ENCODE results near the gene CADPS.
"Not testable (repeated sequence)": the region's sequence is repeated elsewhere in the genome, so short reads cannot be mapped to it uniquely, and the experiment has no call there.

Gene CADPS

GRCh38 chr3:62584636-62585035 is 290.6 kb downstream of the CADPS start:
- H3K27me3 ChIP-seq (ENCODE audit: insufficient read depth, low read depth, severe bottlenecking): no peaks in the 10 kb centered on the region
- no peak overlapping the region for H3K4me3 ChIP-seq (ENCODE audit: low read depth, low read length)
- no peaks in the 10 kb centered on the region for H3K9me3 ChIP-seq (ENCODE audit: severe bottlenecking)
- no peak overlapping the region for H3K27ac ChIP-seq
- no peak for DNase-seq
- peaks cover 33% of the 10 kb centered on the region for H3K36me3 ChIP-seq
- no peak for TF ChIP-seq CTCF (IDR thresholded peaks at IDR 0.05; ENCODE audit: low read depth, low read length)

- Histone ChIP-seq H3K27ac (no peak overlapping the region), H3K27me3 (ENCODE audit: insufficient read depth, low read depth, severe bottlenecking) (no peaks in the 10 kb centered on the region), H3K4me3 (ENCODE audit: low read depth, low read length) (no peak overlapping the region), H3K36me3 (peaks cover 40% of the 10 kb centered on the region), H3K9me3 (ENCODE audit: severe bottlenecking) (peaks cover 2% of the 10 kb centered on the region)
- TF ChIP-seq CTCF (IDR thresholded peaks at IDR 0.05; ENCODE audit: low read depth, low read length): no peak
- no peak for DNase-seq
Observed at GRCh38 chr3:62582495-62583172, 292.6 kb downstream of the CADPS start.

GRCh38 chr3:62580485-62580884 is 294.7 kb downstream of the CADPS start:
- DNase-seq, H3K27ac ChIP-seq: not testable (repeated sequence)

GRCh38 chr3:62577153-62577552 is 298.1 kb downstream of the CADPS start:
- TF ChIP-seq CTCF (IDR thresholded peaks at IDR 0.05; ENCODE audit: low read depth, low read length): no peak
- peaks cover 2% of the 10 kb centered on the region for H3K9me3 ChIP-seq (ENCODE audit: severe bottlenecking)
- DNase-seq: no peak
- no peak overlapping the region for H3K4me3 ChIP-seq (ENCODE audit: low read depth, low read length)
- no peak overlapping the region for H3K27ac ChIP-seq
- H3K27me3 ChIP-seq (ENCODE audit: insufficient read depth, low read depth, severe bottlenecking): no peaks in the 10 kb centered on the region
- peaks cover 38% of the 10 kb centered on the region for H3K36me3 ChIP-seq

More at GRCh38 chr3:62580485-62580884, 294.7 kb downstream of the CADPS start:
- H3K36me3 ChIP-seq: peaks cover 52% of the 10 kb centered on the region
- not testable (repeated sequence) for H3K27me3 ChIP-seq (ENCODE audit: insufficient read depth, low read depth, severe bottlenecking); H3K9me3 ChIP-seq (ENCODE audit: severe bottlenecking); H3K4me3 ChIP-seq (ENCODE audit: low read depth, low read length)

- no peak overlapping the region for H3K27ac ChIP-seq
- TF ChIP-seq CTCF (IDR thresholded peaks at IDR 0.05; ENCODE audit: low read depth, low read length): no peak
- H3K9me3 ChIP-seq (ENCODE audit: severe bottlenecking): peaks cover 2% of the 10 kb centered on the region
- H3K36me3 ChIP-seq: peaks cover 32% of the 10 kb centered on the region
- no peak overlapping the region for H3K4me3 ChIP-seq (ENCODE audit: low read depth, low read length)
- peak; percentile 18 for DNase-seq
- no peaks in the 10 kb centered on the region for H3K27me3 ChIP-seq (ENCODE audit: insufficient read depth, low read depth, severe bottlenecking)
Observed at GRCh38 chr3:62574266-62574898, 300.8 kb downstream of the CADPS start.

- TF ChIP-seq CTCF (IDR thresholded peaks at IDR 0.05; ENCODE audit: low read depth, low read length): no peak
- DNase-seq: no peak
- Histone ChIP-seq H3K9me3 (ENCODE audit: severe bottlenecking) (no peaks in the 10 kb centered on the region), H3K27ac (no peak overlapping the region), H3K27me3 (ENCODE audit: insufficient read depth, low read depth, severe bottlenecking) (no peaks in the 10 kb centered on the region), H3K4me3 (ENCODE audit: low read depth, low read length) (no peak overlapping the region), H3K36me3 (peaks cover 32% of the 10 kb centered on the region)
Observed at GRCh38 chr3:62571916-62572315, 303.3 kb downstream of the CADPS start.

Data from WERI-Rb-1 (cell line).